AG04449 (cell line): ENCODE results near the gene RNF220.

Experiments used
- CTCF ChIA-PET: fragments of 350-600 bp; formaldehyde crosslinking; extraction: SDS; loops from one replicate; lab custom pipeline; 2021; ENCODE audit warnings: antibody characterized with exemption; lab: Yijun Ruan, JAX
- POLR2A ChIA-PET: fragments of 400-600, 350-600 bp; formaldehyde crosslinking; extraction: SDS; loops from one replicate; lab custom pipeline; 2020; ENCODE audit warnings: antibody characterized with exemption, inconsistent platforms; lab: Yijun Ruan, JAX
- DNase-seq: peaks from one replicate; pipeline ENCODE4 v3.0.0-alpha.2; 2010; ENCODE audit warnings: low read depth, low spot score
- H3K4me3 ChIP-seq: 2 replicates; pipeline ENCODE4 v1.5.1; 2011; ENCODE audit warnings: low read depth, mild to moderate bottlenecking, control low read depth, low read length
- CTCF ChIP-seq: IDR thresholded peaks from one replicate; pipeline ENCODE4 v1.5.1; 2011; ENCODE audit warnings: mild to moderate bottlenecking, moderate library complexity, low read length, control low read depth, inconsistent platforms; ENCODE audit not compliant: insufficient read depth; ENCODE audit errors: missing control alignments

The RNF220 gene

GRCh38 chr1:44401256-44402228, 3.5 kb upstream of the RNF220 start:
- H3K4me3 ChIP-seq = no peak overlapping the region
- DNase-seq = no peak
- POLR2A ChIA-PET = interaction anchor here (0.6 kb wide), 1 partner anchor 8 kb away, joined by 3 read pairs; no protein-coding TSS in a partner anchor
- TF ChIP-seq CTCF = no peak
- CTCF ChIA-PET = interaction anchor here (1.0 kb wide), 1 partner anchor 8 kb away, joined by 3 read pairs; no protein-coding TSS in a partner anchor

DNA sequence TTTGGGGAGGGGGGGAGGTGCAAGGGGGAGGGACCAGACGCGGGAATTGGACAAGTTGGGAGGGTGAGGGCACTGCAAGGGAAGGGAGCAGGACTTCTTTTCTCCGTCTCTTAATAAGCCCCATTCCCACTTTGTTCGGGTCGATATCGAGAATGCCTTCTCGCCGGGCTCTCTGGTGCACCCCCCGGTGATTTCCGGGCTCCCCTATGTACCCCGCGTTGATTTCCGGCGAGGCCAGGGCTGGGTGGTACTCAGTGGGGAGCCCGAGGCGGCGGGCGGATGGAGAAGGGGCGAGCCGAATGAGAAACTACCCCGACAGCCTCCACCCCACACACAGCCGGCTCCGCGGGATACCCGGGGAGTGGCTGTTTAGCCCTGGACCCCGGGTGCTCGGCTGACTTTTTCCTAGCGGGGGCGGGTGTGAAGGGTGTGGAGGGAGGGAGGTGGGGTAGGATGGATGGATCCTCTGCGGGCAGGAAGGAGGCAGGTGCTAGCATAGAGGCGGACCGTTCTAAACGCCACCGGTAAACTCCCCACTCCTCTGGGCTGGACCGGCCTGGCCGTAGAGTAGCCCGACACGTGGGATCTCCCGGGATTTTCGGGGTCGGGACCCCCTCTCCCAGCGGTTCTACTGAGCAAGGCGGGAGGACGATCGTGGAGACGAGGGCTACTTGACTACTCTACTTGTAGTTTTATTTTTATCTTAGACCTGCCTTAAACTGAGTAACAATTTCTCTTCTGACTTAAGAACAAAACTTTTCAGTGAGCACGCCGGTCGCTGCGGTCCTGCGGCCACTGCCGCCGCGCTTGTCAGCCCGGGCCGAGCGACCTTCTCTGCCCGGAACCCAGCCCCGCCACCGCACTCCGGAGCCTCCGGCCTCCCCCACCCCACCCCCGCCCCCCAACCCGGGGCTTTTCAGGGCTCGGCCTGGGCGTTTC, 1.0 kb downstream of the RNF220 start:
- H3K4me3 ChIP-seq = peak overlapping the region; percentile 46
- CTCF ChIA-PET = interaction anchor here (0.6 to 1.3 kb wide), 2 partner anchors 203 to 247 kb away, joined by 3 to 4 read pairs; no protein-coding TSS in a partner anchor
- POLR2A ChIA-PET = no interaction called here
- no peak for TF ChIP-seq CTCF
- no peak for DNase-seq

DNA sequence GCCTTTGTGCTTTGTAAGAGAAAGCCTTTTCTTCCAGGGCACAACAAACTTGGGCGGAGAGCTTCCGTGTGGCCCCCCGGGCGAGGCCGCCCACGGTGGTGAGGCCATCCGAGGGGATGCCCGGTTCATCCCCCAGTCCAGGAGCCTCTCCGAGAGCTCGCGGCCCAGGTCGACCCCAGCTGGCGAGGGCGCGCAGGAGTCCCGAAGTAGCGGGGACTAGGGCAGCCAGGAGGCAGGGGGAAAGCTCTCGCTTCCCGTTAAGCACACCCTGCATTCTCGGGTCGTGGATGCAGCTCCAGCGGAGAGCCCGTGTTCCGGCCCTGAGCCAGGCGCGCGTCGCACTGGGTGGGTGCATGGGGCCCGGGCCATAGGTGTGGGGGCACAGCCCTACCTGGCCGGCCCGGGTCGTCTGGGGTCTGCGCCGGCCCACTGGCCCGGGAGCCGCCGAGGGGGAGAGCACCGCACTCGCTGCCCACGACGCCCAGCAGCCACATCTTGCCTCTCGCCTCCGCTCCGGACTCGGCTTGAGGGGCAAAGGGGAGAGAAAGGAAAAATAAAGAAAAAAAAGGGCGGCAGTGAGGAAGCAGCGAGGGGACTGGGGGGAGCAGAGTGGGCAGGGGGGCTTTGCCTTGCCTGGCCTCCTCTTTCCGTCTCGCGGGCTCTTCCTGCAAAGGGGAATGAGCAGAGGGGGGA, 1.8 kb downstream of the RNF220 start:
- no peak for DNase-seq
- POLR2A ChIA-PET = no interaction called here
- peak overlapping the region; percentile 6; the same call in 1 of the 2 replicates for H3K4me3 ChIP-seq
- TF ChIP-seq CTCF = no peak
- CTCF ChIA-PET = interaction anchor here (0.6 kb wide), 1 partner anchor 203 kb away, joined by 3 read pairs; no protein-coding TSS in a partner anchor

- no peak overlapping the region for H3K4me3 ChIP-seq
- CTCF ChIA-PET = interaction anchor here (1.2 kb wide), 1 partner anchor 29 kb away, joined by 4 read pairs; no protein-coding TSS in a partner anchor
- no peak for TF ChIP-seq CTCF
- POLR2A ChIA-PET = no interaction called here
- DNase-seq = no peak
Observed at GRCh38 chr1:44407430-44408211, 2.6 kb downstream of the RNF220 start.

GRCh38 chr1:44408212-44408582, 3.1 kb downstream of the RNF220 start:
- DNase-seq = no peak
- no peak overlapping the region for H3K4me3 ChIP-seq
- ChIA-PET CTCF (interaction anchor here (1.2 kb wide), 1 partner anchor 30 kb away, joined by 4 read pairs; no protein-coding TSS in a partner anchor), POLR2A (no interaction called here)
- TF ChIP-seq CTCF = no peak
